Measurements from ENCODE around the gene NEAT1. TPM values are rescaled to one million over a fixed set of nuclear protein-coding genes. Genes with fewer than 3 reads are reported as not detected.
A peak's percentile ranks its signal among the peaks of the same experiment; 100 is the strongest.

NEAT1 gene
- total RNA-seq, 1 donor from 2014 or later = 23.7 TPM

DNA sequence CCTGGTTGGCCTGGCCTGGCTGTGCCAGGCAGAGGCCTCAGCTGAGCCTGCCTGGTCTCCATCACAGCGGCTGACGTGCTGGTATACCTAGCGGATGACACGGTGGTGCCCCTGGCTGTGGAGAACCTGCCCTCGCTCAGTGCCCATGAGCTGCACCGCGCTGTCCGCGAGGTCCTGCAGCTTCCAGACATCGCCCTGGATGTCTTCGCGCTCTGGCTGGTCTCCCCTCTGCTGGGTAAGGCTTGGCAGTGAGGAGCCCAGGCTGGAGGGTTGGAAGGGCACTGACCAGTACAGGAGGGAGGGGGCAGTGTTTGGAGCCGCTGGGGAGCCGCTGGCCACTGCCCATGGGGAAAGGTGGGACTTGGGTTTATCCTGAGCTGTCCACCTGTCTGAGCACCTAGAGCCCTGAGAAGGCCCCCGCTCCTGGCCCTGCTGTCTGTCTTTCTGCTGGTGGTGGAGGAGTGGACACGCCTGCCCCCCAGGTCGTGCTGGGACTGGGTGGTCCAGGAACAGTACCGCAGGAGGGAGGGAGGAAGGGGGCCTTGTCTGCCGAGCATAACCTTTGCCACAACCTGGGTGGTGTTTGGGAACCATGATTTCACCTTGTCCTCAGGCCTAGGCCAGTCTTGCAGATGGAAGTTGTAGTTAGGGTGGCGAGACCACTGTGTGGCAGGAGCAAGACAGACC lies 33.2 kb upstream of the NEAT1 start:
- peak in 1 of 2 donors; percentile 33 for DNase-seq (ENCODE audit: low read depth in 2 of 2)

DNA sequence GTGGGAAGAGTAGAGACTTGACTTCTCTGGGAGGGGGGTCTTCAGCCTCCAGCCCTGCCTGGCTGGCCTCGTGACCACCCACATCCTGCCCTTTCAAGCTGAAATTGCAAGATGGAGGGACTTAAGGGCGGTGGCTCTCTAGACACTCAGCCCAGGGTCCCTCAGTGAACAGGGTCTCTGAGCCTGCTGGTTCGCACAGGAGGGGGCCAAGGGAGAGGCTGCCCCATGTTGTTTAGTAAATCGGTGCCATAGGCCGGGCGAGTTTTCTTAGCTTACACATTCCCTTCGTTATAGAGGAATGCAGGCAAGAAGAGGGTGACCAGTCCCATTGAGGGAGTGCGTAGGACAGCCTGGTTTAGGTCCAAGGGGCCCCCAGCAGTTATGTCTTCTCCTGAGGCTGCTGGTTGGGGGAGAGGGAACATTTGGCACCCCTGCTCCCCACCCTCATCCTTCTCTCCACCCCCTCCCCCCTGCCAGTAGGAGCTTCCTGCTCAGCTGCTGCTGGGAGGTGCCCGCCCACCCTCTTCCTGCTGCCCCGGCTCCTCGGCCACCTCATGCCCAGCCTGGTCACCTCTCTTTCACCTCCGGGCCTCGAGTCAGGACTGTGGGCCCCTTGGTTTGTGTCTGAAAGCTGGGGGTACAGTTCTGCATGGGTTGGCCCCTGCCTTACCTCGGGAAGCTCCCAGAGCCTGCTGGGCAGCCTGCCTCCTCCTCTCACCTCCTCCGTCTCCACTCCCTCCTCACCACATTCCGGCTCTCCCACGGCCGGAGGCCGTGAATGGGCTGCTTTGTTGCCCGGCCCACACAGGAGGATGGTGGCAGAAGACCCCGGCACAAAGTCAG lies 32.3 kb upstream of the NEAT1 start:
- DNase-seq (ENCODE audit: low read depth in 2 of 2) = peak in 1 of 2 donors; percentile 52

GRCh38 chr11:65390996-65391395 lies 31.6 kb upstream of the NEAT1 start:
- DNase-seq (ENCODE audit: low read depth in 2 of 2) = no peak

GRCh38 chr11:65392186-65392829 lies 30.3 kb upstream of the NEAT1 start:
- DNase-seq (ENCODE audit: low read depth in 2 of 2) = no peak

DNA sequence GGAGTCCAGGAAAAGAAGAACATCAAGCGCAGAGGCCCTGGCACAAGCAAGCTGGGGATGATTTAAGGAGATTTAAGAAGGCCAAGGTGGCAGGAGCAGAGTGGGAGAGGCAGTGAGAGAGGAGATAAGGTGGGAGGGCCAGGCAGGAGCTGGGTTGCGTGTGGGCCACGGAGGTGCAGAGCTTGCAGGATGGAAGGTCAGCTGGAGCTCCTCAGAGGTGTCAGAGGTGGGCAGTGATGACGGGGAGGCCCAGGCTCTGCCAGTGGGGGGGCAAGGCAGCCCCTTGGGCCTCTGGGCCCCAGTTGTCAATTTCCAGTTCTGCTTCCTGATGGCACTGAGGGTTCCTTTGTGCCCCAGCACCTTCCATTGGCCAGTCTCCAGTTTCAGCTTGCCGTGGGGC lies 29.7 kb upstream of the NEAT1 start:
- no peak for DNase-seq (ENCODE audit: low read depth in 2 of 2)

DNA sequence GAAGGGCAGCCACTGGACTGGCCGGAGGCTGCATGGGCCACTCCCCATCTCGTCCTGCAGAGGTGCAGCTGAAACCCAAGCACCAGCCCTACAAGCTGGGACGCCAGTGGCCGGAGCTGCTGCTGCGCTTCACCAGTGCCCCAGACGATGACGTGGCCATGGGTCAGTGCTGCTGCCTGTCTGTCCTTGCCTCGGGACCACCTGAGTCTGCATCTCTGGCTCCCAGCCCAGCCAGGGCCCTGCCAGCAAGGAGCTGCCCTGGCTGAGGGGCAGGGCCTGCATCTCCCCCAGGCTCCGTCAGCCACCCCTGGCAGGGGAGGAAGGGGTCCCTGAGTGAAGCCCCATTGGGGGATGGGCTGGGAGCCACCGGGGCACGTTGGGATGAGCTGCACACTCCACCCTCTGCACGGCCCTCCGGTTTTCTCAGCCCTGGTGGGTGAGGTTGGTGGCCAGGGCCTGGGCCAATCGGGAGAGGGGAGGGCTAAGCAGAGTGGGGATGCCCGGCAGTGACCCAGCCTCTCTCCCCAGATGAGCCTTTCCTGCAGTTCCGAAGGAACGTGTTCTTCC lies 29.0 kb upstream of the NEAT1 start:
- DNase-seq (ENCODE audit: low read depth in 2 of 2) = no peak

DNA sequence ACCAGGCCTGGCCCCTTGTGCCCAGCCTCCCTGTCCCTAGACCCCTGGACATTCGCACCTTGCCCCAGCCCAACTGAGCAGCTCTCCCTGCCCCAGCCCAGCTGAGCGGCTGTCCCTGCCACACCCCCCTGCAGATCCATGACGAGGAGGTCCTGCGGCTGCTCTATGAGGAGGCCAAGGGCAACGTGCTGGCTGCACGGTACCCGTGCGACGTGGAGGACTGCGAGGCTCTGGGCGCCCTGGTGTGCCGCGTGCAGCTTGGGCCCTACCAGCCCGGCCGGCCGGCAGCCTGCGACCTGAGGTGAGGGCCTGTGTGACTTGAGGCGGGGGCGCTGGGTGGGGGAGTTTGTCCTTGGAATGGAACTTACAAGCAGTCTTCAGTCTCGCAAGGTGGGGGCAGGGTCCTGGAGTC lies 28.5 kb upstream of the NEAT1 start:
- DNase-seq (ENCODE audit: low read depth in 2 of 2) = no peak

DNA sequence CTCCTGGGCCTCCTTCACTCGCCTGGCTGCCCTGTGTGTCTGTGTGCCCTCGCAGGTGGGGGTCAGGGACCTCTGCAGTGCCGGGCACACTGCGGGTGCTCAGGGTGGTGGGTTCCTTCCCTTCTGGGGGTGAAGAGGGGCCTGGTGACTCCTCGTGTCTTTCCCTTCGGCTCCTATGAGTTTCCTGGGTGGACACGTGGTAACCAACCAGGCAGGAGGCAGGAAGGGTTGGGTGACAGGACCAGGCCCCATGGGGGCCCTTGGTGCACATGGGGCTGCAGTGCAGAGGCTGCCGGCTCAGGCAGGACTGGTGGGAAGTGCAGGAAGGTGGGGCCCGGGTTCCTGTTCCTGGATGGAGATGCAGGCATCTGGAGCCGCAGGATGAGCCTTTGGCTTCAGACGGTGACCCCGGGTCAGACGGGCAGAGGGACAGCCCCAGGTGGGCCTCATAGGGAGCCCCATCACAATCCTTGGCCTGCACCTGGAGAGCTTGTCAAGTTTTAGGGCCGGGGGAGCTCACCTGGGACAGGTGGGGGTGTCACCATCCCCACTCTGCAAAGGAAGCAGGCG lies 26.6 kb upstream of the NEAT1 start:
- no peak for DNase-seq (ENCODE audit: low read depth in 2 of 2)

- DNase-seq (ENCODE audit: low read depth in 2 of 2) = no peak
Observed at GRCh38 chr11:65396769-65397745, 25.5 kb upstream of the NEAT1 start.

GRCh38 chr11:65398362-65398910 lies 24.2 kb upstream of the NEAT1 start:
- no peak for DNase-seq (ENCODE audit: low read depth in 2 of 2)

GRCh38 chr11:65399249-65399648 lies 23.3 kb upstream of the NEAT1 start:
- no peak for DNase-seq (ENCODE audit: low read depth in 2 of 2)

GRCh38 chr11:65399845-65400244 lies 22.8 kb upstream of the NEAT1 start:
- DNase-seq (ENCODE audit: low read depth in 2 of 2) = no peak

GRCh38 chr11:65400307-65401072 lies 22.1 kb upstream of the NEAT1 start:
- no peak for DNase-seq (ENCODE audit: low read depth in 2 of 2)

GRCh38 chr11:65401073-65401802 lies 21.4 kb upstream of the NEAT1 start:
- no peak for DNase-seq (ENCODE audit: low read depth in 2 of 2)

GRCh38 chr11:65401803-65402248 lies 20.8 kb upstream of the NEAT1 start:
- DNase-seq (ENCODE audit: low read depth in 2 of 2) = no peak

- no peak for DNase-seq (ENCODE audit: low read depth in 2 of 2)
Observed at GRCh38 chr11:65402790-65403189, 19.8 kb upstream of the NEAT1 start.

- DNase-seq (ENCODE audit: low read depth in 2 of 2) = peak in 1 of 2 donors; percentile 51
Observed at GRCh38 chr11:65403607-65404121, 18.9 kb upstream of the NEAT1 start.

DNA sequence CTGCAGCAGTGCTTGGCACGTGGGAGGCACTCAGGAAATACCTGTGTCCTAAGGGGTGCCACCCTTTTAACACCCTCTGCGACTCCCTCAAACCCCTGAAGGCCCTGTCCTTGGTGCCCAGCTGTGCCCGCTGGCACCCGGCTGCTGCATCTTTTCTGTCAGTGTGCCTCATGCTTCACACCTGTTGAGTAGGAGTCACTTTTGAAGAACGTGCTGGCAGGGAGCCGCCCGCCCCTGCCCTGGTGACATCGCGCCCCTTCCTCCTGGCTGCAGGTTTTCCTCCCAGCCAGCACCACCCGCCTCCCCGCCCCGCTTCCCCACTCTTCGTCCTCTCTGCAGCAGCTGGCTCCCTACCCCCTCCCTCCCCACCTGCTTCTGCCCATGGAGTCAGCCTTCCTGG lies 18.4 kb upstream of the NEAT1 start:
- DNase-seq (ENCODE audit: low read depth in 2 of 2) = no peak

Data from dermis microvascular lymphatic vessel endothelial cell (primary cell).